AG04450 (cell line): Measurements from ENCODE around the gene SRSF10. TPM values are rescaled to one million over a fixed set of nuclear protein-coding genes. Genes with fewer than 3 reads are reported as not detected.

Source experiments
- CTCF ChIA-PET: fragments of 300-600, 350-600 bp; formaldehyde crosslinking; extraction: SDS; loops from one replicate; lab custom pipeline; 2022; ENCODE audit warnings: antibody characterized with exemption, inconsistent platforms; lab: Charles Lee
- POLR2A ChIA-PET: fragments of 350-600 bp; formaldehyde crosslinking; extraction: SDS; loops from one replicate; lab custom pipeline; 2021; ENCODE audit warnings: antibody characterized with exemption, inconsistent platforms; lab: Yijun Ruan, JAX
- DNase-seq: peaks from one replicate; pipeline ENCODE4 v3.0.0-alpha.2; 2011; ENCODE audit warnings: low read depth, low spot score
- H3K27ac ChIP-seq: one replicate; pipeline ENCODE4 v1.5.1; 2012; ENCODE audit warnings: low read depth, low read length, control low read depth
- H3K27me3 ChIP-seq: one replicate; pipeline ENCODE4 v1.6.0; 2012; ENCODE audit warnings: low read length; ENCODE audit not compliant: control insufficient read depth, insufficient read depth
- H3K4me3 ChIP-seq: 2 replicates; pipeline ENCODE4 v1.5.1; 2011; ENCODE audit warnings: mild to moderate bottlenecking, low read depth, low read length, control low read depth
- H3K9me3 ChIP-seq: 2 replicates; pipeline ENCODE4 v1.5.1; 2012; ENCODE audit warnings: low read length; ENCODE audit not compliant: control insufficient read depth, insufficient read depth
- polyA minus RNA-seq: library from RNA; depleted of rRNA, polyadenylated mRNA; stranded (reverse); fragments of >200 nt; gene quantifications from 2 replicates; pipeline ENCODE4 v1.2.3, GENCODE V29; 2011; rRNA and poly(A)+ RNA removed
- polyA plus RNA-seq: library from polyadenylated mRNA; depleted of rRNA; stranded (reverse); fragments of >200 nt; gene quantifications from 2 replicates; pipeline ENCODE4 v1.2.3, GENCODE V29; 2011; rRNA removed
- TF ChIP-seq, protein P1 (sequence below): IDR thresholded peaks from 2 replicates; pipeline ENCODE4 v1.5.1; 2011; ENCODE audit warnings: low read depth, low read length, control low read depth, inconsistent platforms

SRSF10 gene
- polyA plus RNA-seq = 98.7 and 140 TPM in 2 replicates
- 54.5 and 83.9 TPM in 2 replicates for polyA minus RNA-seq

DNA sequence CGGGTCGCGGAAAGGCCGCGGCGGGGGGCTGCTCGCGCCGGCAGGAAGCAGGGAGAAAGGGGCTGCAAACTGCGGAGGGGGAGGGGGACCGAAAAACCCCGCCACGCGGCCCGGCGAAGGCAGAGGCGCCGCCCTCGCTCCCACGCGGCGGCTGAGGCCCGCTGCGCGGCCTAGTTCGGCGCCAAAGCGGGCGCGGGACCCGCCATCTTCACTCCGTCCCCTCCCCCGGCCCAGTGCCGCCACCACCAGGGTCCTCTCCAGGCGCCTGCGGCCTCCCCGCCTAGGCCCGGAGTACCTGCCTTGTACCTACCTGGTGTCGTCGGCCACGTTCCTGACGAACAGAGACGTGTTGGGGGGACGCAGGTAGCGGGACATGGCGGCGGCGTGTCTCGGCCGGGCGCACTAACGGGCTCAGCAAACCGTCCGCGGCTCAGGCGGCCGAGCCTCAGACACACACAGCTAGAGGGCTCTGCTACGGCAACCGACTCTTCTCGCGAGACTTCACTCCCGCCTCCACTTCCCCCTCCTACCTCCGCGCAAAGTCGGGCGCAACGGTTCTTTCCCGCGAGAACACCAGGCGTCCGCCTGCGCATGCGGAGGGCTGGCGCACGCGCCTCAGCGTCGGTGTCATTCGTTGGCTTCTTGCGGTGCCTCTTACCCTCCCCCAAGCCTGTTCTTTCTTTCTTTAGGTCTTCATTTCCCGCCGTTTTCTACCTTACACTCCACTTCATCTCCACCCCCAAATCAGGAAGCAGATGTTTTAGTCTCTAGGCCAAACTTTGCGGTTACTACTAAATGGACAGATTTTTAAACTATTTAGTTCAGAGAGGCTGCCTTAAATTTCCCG lies at the start of gene SRSF10:
Gene SRSF10 (minus strand): TSS at position 447 of the 847 bp plus-strand sequence. CDS start 72 bp downstream, at position 375.
- Histone ChIP-seq H3K27me3 (no peaks in the 10 kb centered on the region), H3K9me3 (no peaks in the 10 kb centered on the region; the same call in 1 of the 2 replicates), H3K27ac (peak within 1 kb of the TSS; percentile 97), H3K4me3 (peak within 1 kb of the TSS; percentile 94)
- DNase-seq = peak; percentile 97
- TF ChIP-seq, protein P1, sequence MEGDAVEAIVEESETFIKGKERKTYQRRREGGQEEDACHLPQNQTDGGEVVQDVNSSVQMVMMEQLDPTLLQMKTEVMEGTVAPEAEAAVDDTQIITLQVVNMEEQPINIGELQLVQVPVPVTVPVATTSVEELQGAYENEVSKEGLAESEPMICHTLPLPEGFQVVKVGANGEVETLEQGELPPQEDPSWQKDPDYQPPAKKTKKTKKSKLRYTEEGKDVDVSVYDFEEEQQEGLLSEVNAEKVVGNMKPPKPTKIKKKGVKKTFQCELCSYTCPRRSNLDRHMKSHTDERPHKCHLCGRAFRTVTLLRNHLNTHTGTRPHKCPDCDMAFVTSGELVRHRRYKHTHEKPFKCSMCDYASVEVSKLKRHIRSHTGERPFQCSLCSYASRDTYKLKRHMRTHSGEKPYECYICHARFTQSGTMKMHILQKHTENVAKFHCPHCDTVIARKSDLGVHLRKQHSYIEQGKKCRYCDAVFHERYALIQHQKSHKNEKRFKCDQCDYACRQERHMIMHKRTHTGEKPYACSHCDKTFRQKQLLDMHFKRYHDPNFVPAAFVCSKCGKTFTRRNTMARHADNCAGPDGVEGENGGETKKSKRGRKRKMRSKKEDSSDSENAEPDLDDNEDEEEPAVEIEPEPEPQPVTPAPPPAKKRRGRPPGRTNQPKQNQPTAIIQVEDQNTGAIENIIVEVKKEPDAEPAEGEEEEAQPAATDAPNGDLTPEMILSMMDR = peak; percentile 46
- POLR2A ChIA-PET = interaction anchor here (0.6 to 2.0 kb wide), 12 partner anchors 12 to 1252 kb away, joined by 3 to 12 read pairs (median 4); partner anchors contain the start of genes PNRC2 and SYF2
- CTCF ChIA-PET = interaction anchor here (0.6 kb wide), 1 partner anchor 141 kb away, joined by 9 read pairs; no protein-coding TSS in a partner anchor

DNA sequence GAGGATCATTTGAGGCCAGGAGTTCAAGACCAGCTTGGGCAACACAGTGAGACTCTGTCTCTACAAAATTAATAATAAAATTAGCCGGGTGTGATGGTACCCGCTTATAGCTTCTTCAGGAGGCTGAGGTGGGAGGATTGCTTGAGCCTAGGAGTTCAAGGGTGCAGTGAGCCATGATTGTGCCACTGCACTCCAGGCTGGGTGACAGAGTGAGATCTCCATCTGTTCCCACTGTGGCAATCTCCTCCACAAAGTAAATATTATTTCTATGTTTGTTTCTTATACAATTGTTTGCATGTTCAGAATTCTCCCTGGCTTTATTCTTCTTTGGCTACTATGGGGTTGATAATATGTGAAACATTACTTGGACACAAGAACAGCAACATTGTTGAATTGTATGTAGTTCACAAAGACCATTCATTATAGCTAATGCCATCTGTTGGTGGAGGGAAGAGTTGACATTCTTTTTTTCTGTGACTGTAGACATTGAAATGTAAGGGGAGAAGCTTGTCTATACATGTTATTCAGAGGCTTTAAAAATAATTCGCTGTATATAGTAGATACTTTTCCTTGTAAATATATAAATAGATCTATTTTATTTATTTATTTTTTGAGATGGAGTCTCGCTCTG lies 47.8 kb upstream of the SRSF10 start:
- ChIA-PET CTCF (interaction anchor here (0.5 to 2.0 kb wide), 17 partner anchors 8 to 477 kb away, joined by 3 to 7 read pairs (median 4); partner anchors contain the start of gene PNRC2), POLR2A (interaction anchor here (0.5 to 1.5 kb wide), 6 partner anchors 9 to 87 kb away, joined by 3 to 7 read pairs (median 4); partner anchors contain the start of genes PNRC2 and SRSF10)
- Histone ChIP-seq H3K27ac (no peak overlapping the region), H3K4me3 (no peak overlapping the region), H3K27me3 (no peaks in the 10 kb centered on the region), H3K9me3 (no peaks in the 10 kb centered on the region; the same call in 1 of the 2 replicates)
- no peak for DNase-seq
- TF ChIP-seq, protein P1 = peak; percentile 63

DNA sequence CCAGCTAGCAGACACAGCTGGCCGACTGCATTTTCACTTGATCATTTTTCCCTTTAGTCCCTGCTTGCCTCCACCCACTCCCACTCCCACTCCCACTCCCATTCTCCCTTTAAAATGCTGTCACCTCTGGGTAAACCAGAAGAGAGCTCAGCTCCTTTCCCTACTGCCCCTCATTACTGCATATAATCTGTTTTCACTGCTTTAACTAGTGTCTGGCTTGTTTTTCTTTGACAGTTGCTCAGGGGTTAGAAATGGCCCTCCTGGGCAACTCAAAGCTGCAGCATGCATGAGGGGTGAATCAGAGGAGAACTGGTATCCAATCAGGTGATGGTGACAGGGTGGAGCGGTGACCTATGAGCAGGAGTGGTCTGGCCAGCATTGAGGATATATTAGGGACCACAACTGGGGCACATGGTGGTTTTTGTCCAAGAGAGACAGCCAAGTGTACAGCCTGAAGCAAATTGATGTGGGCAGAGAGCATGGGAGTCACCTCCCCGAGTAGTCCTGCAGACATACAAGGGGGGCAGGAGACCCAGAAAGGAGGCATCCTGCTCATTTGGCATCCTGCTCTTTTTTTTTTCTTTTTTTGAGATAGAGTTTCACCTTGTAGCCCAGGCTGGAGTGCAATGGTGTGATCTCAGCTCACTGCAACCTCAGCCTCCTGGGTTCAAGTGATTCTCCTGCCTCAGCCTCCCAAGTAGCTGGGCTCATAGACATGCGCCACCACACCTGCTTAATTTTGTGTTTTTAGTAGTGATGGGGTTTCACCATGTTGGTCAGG lies 42.6 kb upstream of the SRSF10 start:
- Histone ChIP-seq H3K27ac (peak overlapping the region; percentile 53), H3K9me3 (no peaks in the 10 kb centered on the region), H3K4me3 (no peak overlapping the region), H3K27me3 (no peaks in the 10 kb centered on the region)
- ChIA-PET POLR2A (interaction anchor here (0.6 to 1.7 kb wide), 2 partner anchors 62 to 360 kb away, joined by 3 to 5 read pairs; partner anchors contain the start of gene PNRC2), CTCF (interaction anchor here (0.5 kb wide), 1 partner anchor 14 kb away, joined by 4 read pairs; no protein-coding TSS in a partner anchor)
- DNase-seq = no peak
- TF ChIP-seq, protein P1 = no peak

DNA sequence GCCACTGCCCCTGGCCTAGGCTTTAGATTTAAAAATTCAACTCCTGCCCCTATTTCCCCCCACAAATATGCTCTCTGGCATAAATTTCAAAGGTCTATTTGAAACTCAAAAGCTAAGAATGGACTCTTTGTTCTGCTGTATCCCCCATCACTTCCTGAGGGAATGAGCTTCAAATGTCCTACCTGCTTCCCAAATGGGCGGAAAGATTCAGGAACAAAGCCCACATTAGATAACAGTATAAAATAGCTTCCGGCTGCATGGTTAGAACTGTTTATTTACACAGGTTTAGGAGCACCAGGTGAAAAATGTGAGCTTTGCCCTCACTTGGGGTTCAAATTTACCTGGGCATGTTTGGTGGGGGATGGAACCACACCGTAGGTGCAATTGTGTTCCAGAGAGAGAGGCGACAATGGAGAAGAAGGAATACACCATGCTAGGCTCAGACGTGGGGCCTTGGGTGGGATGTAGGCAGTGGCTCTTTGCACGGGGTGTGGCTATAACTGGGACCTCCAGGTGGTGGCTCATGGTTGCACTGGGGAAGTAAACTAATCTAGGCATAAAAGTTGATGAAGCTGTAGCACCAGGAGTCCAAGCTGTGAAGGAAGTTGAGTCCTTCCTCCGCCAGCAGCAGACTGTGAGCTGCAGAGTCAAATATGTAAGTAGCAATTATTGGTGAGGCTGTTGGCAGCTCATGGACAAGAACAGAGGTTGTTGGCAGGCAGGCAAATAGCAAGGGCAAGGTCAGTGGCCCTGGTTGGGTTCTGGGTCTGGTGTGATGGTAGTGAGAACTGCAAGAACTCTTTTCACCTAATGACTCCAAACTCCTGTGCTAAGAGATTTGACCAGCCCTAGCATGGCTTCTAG lies 41.5 kb upstream of the SRSF10 start:
- Histone ChIP-seq H3K27me3 (no peaks in the 10 kb centered on the region), H3K27ac (peak overlapping the region; percentile 53), H3K4me3 (no peak overlapping the region), H3K9me3 (no peaks in the 10 kb centered on the region)
- ChIA-PET CTCF (interaction anchor here (0.6 kb wide), 1 partner anchor 39 kb away, joined by 4 read pairs; no protein-coding TSS in a partner anchor), POLR2A (interaction anchor here (0.6 to 1.7 kb wide), 3 partner anchors 42 to 361 kb away, joined by 3 to 5 read pairs (median 3); partner anchors contain the start of gene PNRC2)
- DNase-seq = no peak
- TF ChIP-seq, protein P1 = no peak
